Activated naive CD4-positive, alpha-beta T cell treated with anti-CD3 and anti-CD28 coated beads, Interleukin-2, amount 50 U/mL, for 16 hours (primary cell): ENCODE results near the gene COL1A1.

Experiments used
- DNase-seq: peaks from one replicate; pipeline ENCODE4 v3.0.0-alpha.2; 2020

The COL1A1 gene

GRCh38 chr17:50151937-50152547 is 49.4 kb downstream of the COL1A1 start:
- peak; percentile 46 for DNase-seq

- DNase-seq, result peak; percentile 86
These were observed 50.1 kb downstream of the COL1A1 start for GRCh38 chr17:50151041-50151936.

GRCh38 chr17:50150354-50151040 is 50.9 kb downstream of the COL1A1 start, which contains the start of gene PPP1R9B:
PPP1R9B (minus strand) TSS chr17:50150677; CDS start chr17:50150513, 164 bp downstream.
- DNase-seq, result no peak

- peak; percentile 68 for DNase-seq
These were observed 51.7 kb downstream of the COL1A1 start for GRCh38 chr17:50149417-50150353.

- DNase-seq, result no peak
These were observed 52.4 kb downstream of the COL1A1 start for GRCh38 chr17:50149091-50149416.

GRCh38 chr17:50148226-50149090 is 53.0 kb downstream of the COL1A1 start:
- peak; percentile 85 for DNase-seq

GRCh38 chr17:50147841-50148225 is 53.6 kb downstream of the COL1A1 start:
- no peak for DNase-seq

GRCh38 chr17:50146927-50147665 is 54.3 kb downstream of the COL1A1 start:
- DNase-seq, result no peak

- DNase-seq, result peak; percentile 40
These were observed 55.1 kb downstream of the COL1A1 start for GRCh38 chr17:50146230-50146926.

- no peak for DNase-seq
These were observed 55.8 kb downstream of the COL1A1 start for GRCh38 chr17:50145532-50146229.

GRCh38 chr17:50144845-50145531 is 56.4 kb downstream of the COL1A1 start:
- DNase-seq, result no peak

- DNase-seq, result no peak
These were observed 57.1 kb downstream of the COL1A1 start for GRCh38 chr17:50144355-50144754.

- no peak for DNase-seq
These were observed 57.8 kb downstream of the COL1A1 start for GRCh38 chr17:50143461-50144176.

- DNase-seq, result no peak
These were observed 59.7 kb downstream of the COL1A1 start for GRCh38 chr17:50141745-50142110.

GRCh38 chr17:50141026-50141744 is 60.2 kb downstream of the COL1A1 start:
- no peak for DNase-seq

- DNase-seq, result peak; percentile 81
These were observed 61.2 kb downstream of the COL1A1 start for GRCh38 chr17:50139950-50140885.
